Measurements from ENCODE around the gene ARMCX2.

- TF ChIP-seq CTCF (IDR thresholded peaks at IDR 0.05; ENCODE audit: borderline replicate concordance, extremely low read depth, low read length, poor library complexity, severe bottlenecking) (no peak), EZH2 (IDR thresholded peaks at IDR 0.05; ENCODE audit: borderline replicate concordance, low read depth, low read length, severe bottlenecking) (no peak)
These were observed 26.9 kb upstream of the ARMCX2 start for GRCh38 chrX:101686574-101686973.

All from DND-41 (cell line).